HL-60 (cell line): ENCODE measurements around the gene SLC35F3.

Source experiments
- CTCF ChIP-seq: IDR thresholded peaks from one replicate; pipeline ENCODE4 v1.5.1; 2011; ENCODE audit warnings: low read length, control low read depth, inconsistent platforms; ENCODE audit not compliant: insufficient read depth
- POLR2AphosphoS5 ChIP-seq: IDR thresholded peaks from 2 replicates; pipeline ENCODE4 v1.6.1; 2012; ENCODE audit warnings: low read depth
- REST ChIP-seq: IDR thresholded peaks from 2 replicates; pipeline ENCODE4 v1.6.1; 2012; ENCODE audit warnings: low read depth; ENCODE audit not compliant: insufficient replicate concordance

DNA sequence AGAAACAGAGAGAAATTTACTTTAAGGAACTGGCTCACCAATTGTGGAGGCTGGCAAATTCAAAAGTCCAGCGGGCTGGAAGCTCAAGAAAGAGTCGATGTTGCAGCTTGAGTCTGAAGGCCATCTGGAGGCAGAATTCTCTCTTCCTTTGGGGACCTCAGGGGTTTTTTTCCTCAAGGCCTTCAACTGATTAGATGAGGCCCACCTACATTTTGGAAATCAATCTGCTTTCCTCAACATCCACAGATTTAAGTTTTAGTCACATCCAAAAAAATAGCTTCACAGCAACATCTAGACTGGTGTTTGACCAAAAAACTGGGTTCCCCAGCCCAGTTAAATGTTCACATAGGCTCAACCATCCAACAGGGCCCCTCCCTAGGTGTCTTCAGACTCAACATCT is 114.9 kb downstream of the SLC35F3 start:
- TF ChIP-seq CTCF, result no peak
- no peak for TF ChIP-seq REST
- no peak for TF ChIP-seq POLR2AphosphoS5
